ENCODE measurements around the gene CD84. TPM values are rescaled to one million over a fixed set of nuclear protein-coding genes. Genes with fewer than 3 reads are reported as not detected.

The CD84 gene
- total RNA-seq, 4 donors from 2014 or later = 1.8 to 4.1 (median 3.1) TPM

DNA sequence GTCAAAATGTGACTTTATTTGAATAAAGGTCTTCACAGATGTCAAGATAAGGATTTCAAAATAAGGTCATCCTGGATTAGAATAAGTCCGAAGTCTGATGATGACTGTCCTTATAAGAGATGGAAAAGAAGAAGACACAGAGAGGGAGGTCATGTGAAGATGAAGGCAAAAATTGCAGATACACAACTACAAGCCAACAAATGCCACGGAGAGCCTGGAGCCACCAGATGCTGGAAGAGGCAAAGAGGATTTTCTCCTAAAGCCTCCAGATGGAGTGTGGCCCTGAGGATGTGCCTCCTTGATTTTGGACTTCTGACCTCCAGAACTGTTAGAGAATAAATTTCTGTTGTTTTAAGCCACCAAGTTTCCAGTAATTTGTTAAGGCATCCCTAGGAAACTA lies 36.4 kb upstream of the CD84 start:
- intact Hi-C loops (cut with DNase I; ENCODE audit: low total_unique reads) = no loop called here
- Histone ChIP-seq H3K4me1 (no peaks in the 10 kb centered on the region), H3K27ac (no peak overlapping the region), H3K36me3 (no peaks in the 10 kb centered on the region), H3K27me3 (no peaks in the 10 kb centered on the region), H3K4me3 (no peak overlapping the region), H3K9me3 (no peaks in the 10 kb centered on the region)
- no peak for DNase-seq
- TF ChIP-seq, protein P1, sequence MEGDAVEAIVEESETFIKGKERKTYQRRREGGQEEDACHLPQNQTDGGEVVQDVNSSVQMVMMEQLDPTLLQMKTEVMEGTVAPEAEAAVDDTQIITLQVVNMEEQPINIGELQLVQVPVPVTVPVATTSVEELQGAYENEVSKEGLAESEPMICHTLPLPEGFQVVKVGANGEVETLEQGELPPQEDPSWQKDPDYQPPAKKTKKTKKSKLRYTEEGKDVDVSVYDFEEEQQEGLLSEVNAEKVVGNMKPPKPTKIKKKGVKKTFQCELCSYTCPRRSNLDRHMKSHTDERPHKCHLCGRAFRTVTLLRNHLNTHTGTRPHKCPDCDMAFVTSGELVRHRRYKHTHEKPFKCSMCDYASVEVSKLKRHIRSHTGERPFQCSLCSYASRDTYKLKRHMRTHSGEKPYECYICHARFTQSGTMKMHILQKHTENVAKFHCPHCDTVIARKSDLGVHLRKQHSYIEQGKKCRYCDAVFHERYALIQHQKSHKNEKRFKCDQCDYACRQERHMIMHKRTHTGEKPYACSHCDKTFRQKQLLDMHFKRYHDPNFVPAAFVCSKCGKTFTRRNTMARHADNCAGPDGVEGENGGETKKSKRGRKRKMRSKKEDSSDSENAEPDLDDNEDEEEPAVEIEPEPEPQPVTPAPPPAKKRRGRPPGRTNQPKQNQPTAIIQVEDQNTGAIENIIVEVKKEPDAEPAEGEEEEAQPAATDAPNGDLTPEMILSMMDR (IDR thresholded peaks at IDR 0.05) = no peak
- no peak for TF ChIP-seq POLR2A (IDR thresholded peaks at IDR 0.05)

GRCh38 chr1:160614410-160614809 lies 35.1 kb upstream of the CD84 start:
- H3K4me3 ChIP-seq = no peak overlapping the region
- no peaks in the 10 kb centered on the region for H3K9me3 ChIP-seq
- no peaks in the 10 kb centered on the region for H3K4me1 ChIP-seq
- no peak overlapping the region for H3K27ac ChIP-seq
- DNase-seq = no peak
- no peaks in the 10 kb centered on the region for H3K36me3 ChIP-seq
- no peak for TF ChIP-seq POLR2A (IDR thresholded peaks at IDR 0.05)
- TF ChIP-seq, protein P1 (IDR thresholded peaks at IDR 0.05) = no peak
- intact Hi-C loops (cut with DNase I; ENCODE audit: low total_unique reads) = no loop called here
- H3K27me3 ChIP-seq = no peaks in the 10 kb centered on the region

DNA sequence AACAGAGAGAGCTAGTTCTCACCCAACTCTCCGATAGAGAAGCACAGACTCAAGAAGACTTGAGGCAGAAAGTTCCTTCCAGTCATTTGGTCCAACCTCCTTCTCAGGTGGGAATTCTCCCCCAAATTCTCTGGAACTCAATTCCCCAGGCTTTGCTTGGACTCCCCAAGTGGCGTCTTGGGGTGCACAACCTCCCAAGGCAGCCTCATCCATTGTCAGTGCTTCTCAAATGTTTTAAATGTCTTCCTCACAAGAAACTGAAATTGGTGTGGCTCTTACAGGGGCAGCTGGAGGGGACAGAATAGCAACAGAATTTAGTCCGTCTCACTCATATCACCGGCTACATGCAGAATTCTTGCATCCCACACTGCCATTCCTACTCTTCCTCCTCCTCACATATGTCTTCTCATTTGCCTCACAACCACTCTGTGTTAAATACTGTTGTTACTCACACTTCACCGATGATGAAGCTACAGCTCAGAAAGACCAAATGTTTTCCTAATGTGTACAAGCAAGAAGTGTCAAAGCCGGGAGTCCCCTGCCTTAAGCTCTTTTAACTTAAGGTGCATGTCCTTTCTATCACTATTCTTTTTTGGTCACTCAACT lies 33.4 kb upstream of the CD84 start:
- intact Hi-C loops (cut with DNase I; ENCODE audit: low total_unique reads) = no loop called here
- Histone ChIP-seq H3K9me3 (no peaks in the 10 kb centered on the region), H3K4me3 (no peak overlapping the region), H3K27ac (no peak overlapping the region), H3K27me3 (no peaks in the 10 kb centered on the region), H3K36me3 (no peaks in the 10 kb centered on the region), H3K4me1 (no peaks in the 10 kb centered on the region)
- TF ChIP-seq POLR2A (IDR thresholded peaks at IDR 0.05) = no peak
- TF ChIP-seq, protein P1 (IDR thresholded peaks at IDR 0.05) = no peak
- no peak for DNase-seq

DNA sequence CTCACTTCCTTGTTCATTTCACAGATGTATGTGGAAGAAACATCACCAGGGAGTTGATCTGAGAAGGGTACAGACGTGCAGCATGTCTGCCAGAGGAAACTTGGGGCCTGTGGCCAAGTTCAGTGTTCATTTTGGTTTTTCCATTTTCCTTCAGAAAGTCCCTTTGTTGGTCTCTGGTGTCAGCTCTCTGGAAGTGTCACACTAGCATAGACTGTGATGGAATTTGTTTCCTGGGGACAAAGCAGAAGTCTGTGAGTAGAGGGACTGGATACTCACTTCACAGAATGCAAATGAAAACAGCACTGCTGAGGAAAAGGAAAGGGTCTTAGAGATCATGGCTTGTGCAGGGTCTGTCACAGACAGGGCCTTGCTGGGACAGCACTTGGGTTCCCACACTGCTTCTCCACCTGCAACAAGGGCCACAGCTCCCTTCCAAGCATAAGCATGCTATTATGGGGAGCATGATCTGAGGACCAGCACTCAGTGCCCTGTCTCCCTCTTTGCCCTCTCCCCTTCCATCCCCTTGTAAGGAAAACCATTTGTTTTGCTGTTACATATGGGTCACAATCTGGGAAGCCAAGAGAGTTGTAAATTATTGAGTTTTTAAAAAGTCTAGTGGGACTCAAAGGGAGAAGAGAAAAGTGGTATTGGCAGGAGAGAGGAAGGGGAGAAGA lies 31.4 kb upstream of the CD84 start:
- Histone ChIP-seq H3K4me3 (no peak overlapping the region), H3K9me3 (no peaks in the 10 kb centered on the region), H3K4me1 (no peaks in the 10 kb centered on the region), H3K36me3 (no peaks in the 10 kb centered on the region), H3K27me3 (no peaks in the 10 kb centered on the region), H3K27ac (no peak overlapping the region)
- intact Hi-C loops (cut with DNase I; ENCODE audit: low total_unique reads) = no loop called here
- no peak for DNase-seq
- TF ChIP-seq, protein P1 (IDR thresholded peaks at IDR 0.05) = no peak
- no peak for TF ChIP-seq POLR2A (IDR thresholded peaks at IDR 0.05)

DNA sequence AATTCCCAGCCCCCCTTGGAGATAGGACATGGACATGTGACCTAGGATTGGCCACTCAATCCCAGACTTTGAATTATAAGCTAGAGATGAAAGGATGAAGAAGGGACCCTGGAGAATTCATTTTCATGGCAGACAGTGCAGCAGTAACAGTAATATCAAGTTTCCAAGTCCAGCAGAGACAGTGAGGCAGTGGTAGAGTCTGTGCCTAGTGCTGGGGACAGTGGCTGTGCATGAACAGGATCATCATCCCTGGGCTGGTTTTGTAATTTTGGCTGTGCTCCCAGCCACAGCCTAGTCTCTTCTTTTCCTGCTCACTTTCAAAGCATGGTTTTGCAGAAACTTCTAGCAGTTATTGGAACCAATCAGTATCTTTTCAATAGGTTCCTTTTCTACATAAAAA lies 29.6 kb upstream of the CD84 start:
- H3K27me3 ChIP-seq = no peaks in the 10 kb centered on the region
- H3K36me3 ChIP-seq = no peaks in the 10 kb centered on the region
- no peak for TF ChIP-seq POLR2A (IDR thresholded peaks at IDR 0.05)
- TF ChIP-seq, protein P1 (IDR thresholded peaks at IDR 0.05) = no peak
- DNase-seq = no peak
- H3K9me3 ChIP-seq = no peaks in the 10 kb centered on the region
- H3K4me3 ChIP-seq = no peak overlapping the region
- no peaks in the 10 kb centered on the region for H3K4me1 ChIP-seq
- no peak overlapping the region for H3K27ac ChIP-seq
- intact Hi-C loops (cut with DNase I; ENCODE audit: low total_unique reads) = no loop called here
